GM12878 (cell line): ENCODE data around the gene KCTD17. TPM values are rescaled to one million over a fixed set of nuclear protein-coding genes. Genes with fewer than 3 reads are reported as not detected.
A peak's percentile ranks its signal among the peaks of the same experiment; 100 is the strongest.

Experiments
- BMI1 ChIP-seq: fragments of 450-650 bp; IDR thresholded peaks from 2 replicates; pipeline ENCODE4 v1.6.1; 2016; ENCODE audit warnings: mild to moderate bottlenecking, moderate library complexity, borderline replicate concordance
- IKZF1 ChIP-seq: fragments of 450-650 bp; conservative IDR thresholded peaks from 2 replicates; pipeline ENCODE4 v1.6.1; 2017; ENCODE audit warnings: antibody characterized with exemption, mild to moderate bottlenecking
- KLF5 ChIP-seq: fragments of 450-650 bp; IDR thresholded peaks from 2 replicates; pipeline ENCODE4 v1.6.1; 2014; ENCODE audit warnings: mild to moderate bottlenecking; ENCODE audit not compliant: partially characterized antibody
- NFYA ChIP-seq: IDR thresholded peaks from 2 replicates; pipeline ENCODE4 v1.6.1; 2011; ENCODE audit warnings: low read depth, mild to moderate bottlenecking, low read length, improper control_type of control experiment, borderline replicate concordance
- SMARCA5 ChIP-seq: fragments of 450-650 bp; IDR thresholded peaks from 2 replicates; pipeline ENCODE4 v1.6.1; 2017; ENCODE audit warnings: mild to moderate bottlenecking
- ZNF384 ChIP-seq: IDR thresholded peaks from 2 replicates; pipeline ENCODE4 v1.6.1; 2012; ENCODE audit warnings: low read depth, mild to moderate bottlenecking, low read length, improper control_type of control experiment, borderline replicate concordance
- polyA plus RNA-seq, 11 experiments: library from polyadenylated mRNA; depleted of rRNA in 4 of 11; unstranded in 6 of 11; stranded (reverse) in 5 of 11; fragments of >200 nt; fragmentation: Nextera tagmentation in 4 of 11; fragmentation: Illumina TruSeq in 1 of 11; extraction: Ambion mirVana in 4 of 11; extraction: Trizol in 1 of 11; gene quantifications; 1 replicate in 1 of 11; 2 replicates in 10 of 11; pipeline versions ENCODE4 v1.2.1 to v1.2.3, GENCODE V29; 2011 to 2016; ENCODE audit warnings: inconsistent platforms in 2 of 11, missing spikeins in 2 of 11, low read depth in 1 of 11
- total RNA-seq, 4 experiments: library from RNA; depleted of rRNA in 3 of 4; stranded (reverse); fragments of >200 nt in 3 of 4; fragmentation: Illumina TruSeq in 1 of 4; extraction: Trizol in 1 of 4; gene quantifications; 2 replicates each; pipeline versions ENCODE4 v1.2.1 to v1.2.3, GENCODE V29; 2013 to 2021
- TF ChIP-seq, protein P1 (sequence below): fragments of 450-650 bp; IDR thresholded peaks from 2 replicates; pipeline ENCODE4 v1.6.1; 2017; ENCODE audit warnings: antibody characterized with exemption, mild to moderate bottlenecking, moderate library complexity
- TF ChIP-seq, protein P2 (sequence below): IDR thresholded peaks from 2 replicates; pipeline ENCODE4 v1.6.1; 2011; ENCODE audit warnings: low read depth, low read length, improper control_type of control experiment, borderline replicate concordance

Gene KCTD17
- total and polyA plus RNA-seq, 10 of the 15 experiments (the other 5 are each of a cell fraction or from before 2014, with no cell fraction given), result 0.16 to 18.4 (median 10.1) TPM; not detected in 1

DNA sequence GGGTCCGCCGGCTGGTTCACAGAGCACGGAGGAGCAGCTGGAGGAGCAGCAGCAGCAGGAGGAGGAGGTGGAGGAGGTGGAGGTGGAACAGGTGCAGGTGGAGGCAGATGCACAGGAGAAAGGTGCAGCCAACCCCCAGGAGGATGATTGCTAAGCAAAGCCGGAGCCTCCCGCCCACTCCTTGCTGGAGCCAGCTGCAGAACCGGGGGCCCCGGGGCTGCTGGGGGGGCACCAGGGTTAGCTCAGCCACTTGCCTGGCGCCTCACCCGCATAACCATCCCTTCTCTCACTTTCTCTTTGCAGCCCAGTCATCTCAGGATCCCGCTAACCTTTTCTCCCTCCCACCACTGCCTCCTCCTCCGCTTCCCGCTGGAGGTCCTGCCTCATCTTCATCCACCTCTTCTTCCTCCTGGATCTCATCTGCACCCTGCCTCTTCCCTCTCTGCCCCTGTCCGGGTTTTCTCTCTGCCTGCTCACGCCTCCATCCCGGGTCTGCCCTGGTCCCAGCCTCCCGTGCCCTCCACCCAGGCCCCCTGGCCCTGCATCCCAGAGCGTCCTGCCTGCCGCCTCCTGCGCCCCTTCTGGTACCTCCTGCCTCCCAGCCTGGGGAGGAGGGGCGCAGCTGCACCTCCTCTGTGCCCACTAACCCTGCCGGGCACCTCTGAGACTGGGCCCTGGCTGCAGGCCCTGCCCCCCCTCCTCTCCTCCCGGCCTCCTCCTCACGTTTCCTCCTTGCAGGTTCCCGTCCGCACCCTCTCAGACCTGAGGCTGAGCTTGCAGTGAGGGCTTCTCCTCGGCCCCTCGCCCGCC lies 9.5 kb downstream of the KCTD17 start (continued):
- TF ChIP-seq, protein P1, sequence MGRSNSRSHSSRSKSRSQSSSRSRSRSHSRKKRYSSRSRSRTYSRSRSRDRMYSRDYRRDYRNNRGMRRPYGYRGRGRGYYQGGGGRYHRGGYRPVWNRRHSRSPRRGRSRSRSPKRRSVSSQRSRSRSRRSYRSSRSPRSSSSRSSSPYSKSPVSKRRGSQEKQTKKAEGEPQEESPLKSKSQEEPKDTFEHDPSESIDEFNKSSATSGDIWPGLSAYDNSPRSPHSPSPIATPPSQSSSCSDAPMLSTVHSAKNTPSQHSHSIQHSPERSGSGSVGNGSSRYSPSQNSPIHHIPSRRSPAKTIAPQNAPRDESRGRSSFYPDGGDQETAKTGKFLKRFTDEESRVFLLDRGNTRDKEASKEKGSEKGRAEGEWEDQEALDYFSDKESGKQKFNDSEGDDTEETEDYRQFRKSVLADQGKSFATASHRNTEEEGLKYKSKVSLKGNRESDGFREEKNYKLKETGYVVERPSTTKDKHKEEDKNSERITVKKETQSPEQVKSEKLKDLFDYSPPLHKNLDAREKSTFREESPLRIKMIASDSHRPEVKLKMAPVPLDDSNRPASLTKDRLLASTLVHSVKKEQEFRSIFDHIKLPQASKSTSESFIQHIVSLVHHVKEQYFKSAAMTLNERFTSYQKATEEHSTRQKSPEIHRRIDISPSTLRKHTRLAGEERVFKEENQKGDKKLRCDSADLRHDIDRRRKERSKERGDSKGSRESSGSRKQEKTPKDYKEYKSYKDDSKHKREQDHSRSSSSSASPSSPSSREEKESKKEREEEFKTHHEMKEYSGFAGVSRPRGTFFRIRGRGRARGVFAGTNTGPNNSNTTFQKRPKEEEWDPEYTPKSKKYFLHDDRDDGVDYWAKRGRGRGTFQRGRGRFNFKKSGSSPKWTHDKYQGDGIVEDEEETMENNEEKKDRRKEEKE, result no peak
- TF ChIP-seq ZNF384 (no peak), IKZF1 (peak; percentile 89), NFYA (no peak), SMARCA5 (no peak), KLF5 (no peak), BMI1 (no peak)
- TF ChIP-seq, protein P2, sequence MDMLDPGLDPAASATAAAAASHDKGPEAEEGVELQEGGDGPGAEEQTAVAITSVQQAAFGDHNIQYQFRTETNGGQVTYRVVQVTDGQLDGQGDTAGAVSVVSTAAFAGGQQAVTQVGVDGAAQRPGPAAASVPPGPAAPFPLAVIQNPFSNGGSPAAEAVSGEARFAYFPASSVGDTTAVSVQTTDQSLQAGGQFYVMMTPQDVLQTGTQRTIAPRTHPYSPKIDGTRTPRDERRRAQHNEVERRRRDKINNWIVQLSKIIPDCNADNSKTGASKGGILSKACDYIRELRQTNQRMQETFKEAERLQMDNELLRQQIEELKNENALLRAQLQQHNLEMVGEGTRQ, result no peak
